CD4-positive, alpha-beta T cell treated with Interferon alpha-2 for 1 hour (primary cell): ENCODE data around the gene CDK17.
"Not testable (repeated sequence)": the region's sequence is repeated elsewhere in the genome, so short reads cannot be mapped to it uniquely, and the experiment has no call there.

Experiments used
- DNase-seq, 2 donors: peaks; one replicate each; pipeline ENCODE4 v3.0.0-alpha.2; 2020 to 2022

The CDK17 gene

GRCh38 chr12:96352161-96352835, 47.9 kb downstream of the CDK17 start:
- DNase-seq, result no peak

- no peak for DNase-seq
Measured at GRCh38 chr12:96350982-96351381, 49.3 kb downstream of the CDK17 start.

GRCh38 chr12:96347130-96347699, 53.0 kb downstream of the CDK17 start:
- no peak for DNase-seq

GRCh38 chr12:96346716-96347115, 53.5 kb downstream of the CDK17 start:
- not testable (repeated sequence) for DNase-seq

GRCh38 chr12:96344124-96344695, 56.0 kb downstream of the CDK17 start:
- no peak for DNase-seq

- peak in 1 of 2 donors; percentile 48 for DNase-seq
Measured at GRCh38 chr12:96343347-96343954, 56.8 kb downstream of the CDK17 start.

- DNase-seq, result not testable (repeated sequence)
Measured at GRCh38 chr12:96339666-96340065, 60.6 kb downstream of the CDK17 start.

- no peak for DNase-seq
Measured at GRCh38 chr12:96338852-96339471, 61.3 kb downstream of the CDK17 start.

GRCh38 chr12:96337953-96338352, 62.3 kb downstream of the CDK17 start:
- DNase-seq, result no peak

- DNase-seq, result no peak
Measured at GRCh38 chr12:96336489-96336888, 63.8 kb downstream of the CDK17 start.

GRCh38 chr12:96335270-96335669, 65.0 kb downstream of the CDK17 start:
- DNase-seq, result peak in 1 of 2 donors; percentile 42

GRCh38 chr12:96334502-96334901, 65.7 kb downstream of the CDK17 start:
- no peak for DNase-seq

- no peak for DNase-seq
Measured at GRCh38 chr12:96329545-96329944, 70.7 kb downstream of the CDK17 start.

- no peak for DNase-seq
Measured at GRCh38 chr12:96329018-96329417, 71.2 kb downstream of the CDK17 start.

- DNase-seq, result peak in 1 of 2 donors; percentile 24
Measured at GRCh38 chr12:96327889-96328288, 72.3 kb downstream of the CDK17 start.

- DNase-seq, result no peak
Measured at GRCh38 chr12:96327346-96327745, 72.9 kb downstream of the CDK17 start.

GRCh38 chr12:96326628-96327227, 73.5 kb downstream of the CDK17 start:
- no peak for DNase-seq

- no peak for DNase-seq
Measured at GRCh38 chr12:96323906-96324305, 76.3 kb downstream of the CDK17 start.

- DNase-seq, result no peak
Measured at GRCh38 chr12:96322720-96323119, 77.5 kb downstream of the CDK17 start.

GRCh38 chr12:96321941-96322340, 78.3 kb downstream of the CDK17 start:
- DNase-seq, result no peak

GRCh38 chr12:96317801-96318200, 82.4 kb downstream of the CDK17 start:
- DNase-seq, result not testable (repeated sequence)

GRCh38 chr12:96315741-96316481, 84.3 kb downstream of the CDK17 start:
- peak in 1 of 2 donors; percentile 48 for DNase-seq
